B cell (primary cell): ENCODE results near the gene PSMA6. TPM values are rescaled to one million over a fixed set of nuclear protein-coding genes. Genes with fewer than 3 reads are reported as not detected.

Source experiments
- ATAC-seq: fragments of 200-7000 bp; cut with Tn5 transposase; one replicate; pipeline ENCODE4 v1.10.0; 2021; ENCODE audit warnings: low read depth, mild to moderate bottlenecking, moderate number of reproducible peaks, moderate library complexity
- CTCF ChIA-PET: fragments of 350-600 bp; sonication (Branson Sonifier 250); formaldehyde crosslinking; loops from one replicate; lab custom pipeline; 2021; ENCODE audit warnings: antibody characterized with exemption, inconsistent platforms; lab: Charles Lee
- POLR2A ChIA-PET: fragments of 350-600 bp; sonication (Branson Sonifier 250); formaldehyde crosslinking; loops from one replicate; lab custom pipeline; 2021; ENCODE audit warnings: antibody characterized with exemption; lab: Charles Lee
- DNase-seq: peaks from one replicate; pipeline ENCODE4 v3.0.0; 2013
- H2AFZ ChIP-seq: 2 replicates; pipeline ENCODE4 v1.6.1; 2012; ENCODE audit warnings: mild to moderate bottlenecking, low read depth, low read length; ENCODE audit not compliant: insufficient read depth, poor library complexity, severe bottlenecking
- H3K27ac ChIP-seq, 2 donors: 1 replicate in 1 of 2; 2 replicates in 1 of 2; pipeline ENCODE4 v1.5.1; 2012 to 2013; ENCODE audit warnings: low read length in 2 of 2, mild to moderate bottlenecking in 2 of 2, moderate library complexity in 1 of 2
- H3K27me3 ChIP-seq, 4 experiments: fragments of 200-600 bp in 1 of 4; sonication (generic) in 1 of 4; replicated peaks in 1 of 4; 1 replicate in 2 of 4; 2 replicates in 2 of 4; pipeline versions ENCODE4 v1.6.1 to v1.7.0; 2013 to 2016; ENCODE audit warnings: low read length in 3 of 4, mild to moderate bottlenecking in 2 of 4, mixed read lengths in 1 of 4, moderate library complexity in 1 of 4; ENCODE audit not compliant: insufficient read depth in 4 of 4, control insufficient read depth in 3 of 4; ENCODE audit errors: control extremely low read depth in 1 of 4
- H3K36me3 ChIP-seq, 2 experiments: replicated peaks in 1 of 2; 1 replicate in 1 of 2; 2 replicates in 1 of 2; pipeline versions ENCODE4 v1.6.1 to v1.7.1; 2013; ENCODE audit warnings: low read length in 1 of 2; ENCODE audit not compliant: insufficient read depth in 2 of 2, control insufficient read depth in 1 of 2; ENCODE audit errors: control extremely low read depth in 1 of 2, extremely low read depth in 1 of 2
- H3K4me1 ChIP-seq, 2 donors: fragments of 200-600 bp in 1 of 2; sonication (generic) in 1 of 2; 1 replicate in 1 of 2; 2 replicates in 1 of 2; pipeline versions ENCODE4 v1.5.1 to v1.6.1; 2013 to 2017; ENCODE audit warnings: low read length in 2 of 2; ENCODE audit not compliant: control insufficient read depth in 2 of 2, insufficient read depth in 2 of 2
- H3K4me2 ChIP-seq: replicated peaks from 2 replicates; pipeline ENCODE3; 2012; ENCODE audit warnings: mild to moderate bottlenecking, low read depth, low read length; ENCODE audit not compliant: poor library complexity, severe bottlenecking
- H3K4me3 ChIP-seq, 5 experiments: fragments of 200-600 bp in 1 of 5; sonication (generic) in 1 of 5; 1 replicate in 3 of 5; 2 replicates in 2 of 5; pipeline versions ENCODE4 v1.5.1 to v1.7.0; 2011 to 2016; ENCODE audit warnings: low read length in 4 of 5, mild to moderate bottlenecking in 4 of 5, low read depth in 2 of 5, control low read depth in 1 of 5, moderate library complexity in 1 of 5; ENCODE audit not compliant: insufficient read depth in 1 of 5; ENCODE audit errors: control extremely low read depth in 1 of 5, extremely low read depth in 1 of 5
- H3K79me2 ChIP-seq: fragments of 200-600 bp; sonication (generic); one replicate; pipeline ENCODE4 v1.6.0; 2016; ENCODE audit warnings: low read length; ENCODE audit not compliant: control insufficient read depth, insufficient read depth
- H3K9ac ChIP-seq: fragments of 200-600 bp; sonication (generic); 2 replicates; pipeline ENCODE4 v1.6.1; 2017; ENCODE audit warnings: mild to moderate bottlenecking, low read length, moderate library complexity
- H3K9me3 ChIP-seq, 3 donors: one replicate each; pipeline versions ENCODE4 v1.6.1 to v1.7.1; 2013; ENCODE audit warnings: low read length in 2 of 3; ENCODE audit not compliant: control insufficient read depth in 2 of 3, insufficient read depth in 1 of 3; ENCODE audit errors: control extremely low read depth in 1 of 3
- H4K20me1 ChIP-seq: 2 replicates; pipeline ENCODE4 v1.6.0; 2012; ENCODE audit warnings: mild to moderate bottlenecking, low read length; ENCODE audit not compliant: insufficient read depth, control insufficient read depth, poor library complexity, severe bottlenecking
- H3K27ac Mint-ChIP-seq: one replicate; pipeline ENCODE4 v1.8.0; 2021; ENCODE audit warnings: mixed read lengths
- H3K27me3 Mint-ChIP-seq: one replicate; pipeline ENCODE4 v1.8.0; 2021; ENCODE audit warnings: mixed read lengths
- H3K4me1 Mint-ChIP-seq: one replicate; pipeline ENCODE4 v1.8.0; 2021; ENCODE audit warnings: mixed read lengths
- H3K4me3 Mint-ChIP-seq: one replicate; pipeline ENCODE4 v1.8.0; 2021; ENCODE audit warnings: mixed read lengths
- H3K9me3 Mint-ChIP-seq: one replicate; pipeline ENCODE4 v1.8.0; 2022; ENCODE audit warnings: mixed read lengths; ENCODE audit not compliant: insufficient read depth
- CTCF ChIP-seq: fragments of 200-600 bp; IDR thresholded peaks from one replicate; pipeline ENCODE4 v1.8.0; 2022; ENCODE audit warnings: antibody characterized with exemption, mild to moderate bottlenecking
- EZH2 ChIP-seq: IDR thresholded peaks from 2 replicates; pipeline ENCODE4 v1.6.1; 2012; ENCODE audit warnings: borderline replicate concordance, low read depth, mild to moderate bottlenecking, moderate library complexity, low read length; ENCODE audit not compliant: insufficient read depth, poor library complexity, severe bottlenecking
- WGBS: methylation state at CpG from one replicate; pipeline ENCODE4 v1.1.5; 2013; ENCODE audit warnings: missing lambda C conversion rate; ENCODE audit not compliant: insufficient coverage; 5-methylcytosine and 5-hydroxymethylcytosine counted together
- intact Hi-C: fragments of 100-400 bp; cut with micrococcal nuclease; formaldehyde crosslinking; loops from one replicate; pipeline ENCODE4 v1.10.0; 2022
- polyA plus RNA-seq: library from polyadenylated mRNA; depleted of rRNA; stranded (reverse); fragments of >200 nt; gene quantifications from 2 replicates; pipeline ENCODE4 v1.2.3, GENCODE V29; 2012
- total RNA-seq, 2 donors: library from RNA; stranded (reverse); fragments of 120-200 nt in 1 of 2; gene quantifications; 1 replicate in 1 of 2; 2 replicates in 1 of 2; pipeline versions ENCODE4 v1.2.3 to v1.2.4, GENCODE V29; 2013 to 2022

Gene PSMA6
- total and polyA plus RNA-seq, 2 donors (not counting 1 experiment from before 2014, with no cell fraction given) = 47.0 to 70.6 TPM

DNA sequence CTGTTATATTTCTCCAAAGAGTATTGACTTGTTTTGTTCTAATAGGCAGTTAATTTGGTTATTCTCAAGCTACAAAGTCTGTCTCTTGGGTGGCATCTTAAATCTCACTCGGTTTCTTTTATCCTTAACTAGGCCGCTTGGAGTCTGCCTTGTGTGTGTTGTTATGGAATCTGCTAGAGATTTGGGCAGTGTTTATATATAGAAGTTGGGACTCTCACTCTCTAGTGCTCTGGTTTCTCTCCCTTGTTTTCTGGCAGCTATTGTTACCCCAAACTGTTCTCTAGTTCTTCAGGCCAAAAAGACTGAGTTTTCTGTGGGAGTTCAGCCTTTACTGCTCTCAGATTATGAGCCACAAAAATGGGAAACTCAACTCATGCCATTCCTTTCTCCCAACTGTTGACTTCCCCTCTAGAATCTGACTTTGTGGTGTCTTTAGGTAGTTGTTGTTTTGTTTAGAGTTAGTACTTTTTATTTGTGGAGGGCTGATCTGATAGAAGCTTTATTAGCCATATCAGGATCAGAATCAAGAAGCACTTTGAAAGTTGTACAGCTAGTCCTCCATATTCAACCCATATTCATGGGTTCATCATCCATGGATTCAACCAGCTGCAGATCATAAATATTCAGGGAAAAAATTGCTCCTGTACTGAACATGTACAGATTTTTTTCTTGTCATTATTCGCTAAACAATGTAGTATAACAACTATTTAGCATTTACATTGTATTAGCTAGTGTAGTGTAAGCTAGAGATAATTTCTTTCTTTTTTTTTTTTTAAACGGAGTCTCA lies 11.2 kb downstream of the PSMA6 start:
- H3K4me1 Mint-ChIP-seq = peaks cover 37% of the 10 kb centered on the region
- H3K9ac ChIP-seq = no peak overlapping the region
- H3K4me1 ChIP-seq = peaks cover 18 to 31% of the 10 kb centered on the region in 2 donors
- CTCF ChIA-PET = interaction anchor here (0.6 to 1.3 kb wide), 6 partner anchors 9 to 106 kb away, joined by 3 to 4 read pairs (median 3); no protein-coding TSS in a partner anchor
- no peak overlapping the region for H3K4me3 ChIP-seq
- no peak overlapping the region for H3K27ac ChIP-seq
- no peak overlapping the region for H3K4me2 ChIP-seq
- H3K27ac Mint-ChIP-seq = no peak overlapping the region
- peaks cover 0 to 15% of the 10 kb centered on the region in 2 experiments for H3K36me3 ChIP-seq
- TF ChIP-seq EZH2 (no peak), CTCF (no peak)
- H3K79me2 ChIP-seq = peaks cover 97% of the 10 kb centered on the region
- 100% methylated on average over 1 of the region's 4 CpGs for WGBS
- DNase-seq (no peak), ATAC-seq (no peak)
- intact Hi-C loops = no loop called here
- H3K4me3 Mint-ChIP-seq = no peak overlapping the region
- no peaks in the 10 kb centered on the region for H3K27me3 ChIP-seq
- H3K9me3 Mint-ChIP-seq = no peaks in the 10 kb centered on the region
- POLR2A ChIA-PET = interaction anchor here (0.9 kb wide), 1 partner anchor 100 kb away, joined by 3 read pairs; no protein-coding TSS in a partner anchor
- no peak overlapping the region for H2AFZ ChIP-seq
- H3K9me3 ChIP-seq = peaks cover 0 to 3% (median 0%) of the 10 kb centered on the region in 3 donors
- H4K20me1 ChIP-seq = peaks cover 72% of the 10 kb centered on the region
- no peaks in the 10 kb centered on the region for H3K27me3 Mint-ChIP-seq
